DOHH2 (cell line): ENCODE results near the gene SRRM2.

ENCODE experiments used
- EZH2phosphoT487 ChIP-seq: fragments of 200-600 bp; sonication (generic); IDR thresholded peaks from 2 replicates; pipeline ENCODE4 v1.6.1; 2017; ENCODE audit warnings: borderline replicate concordance, mild to moderate bottlenecking, antibody characterized with exemption, low read length, moderate library complexity, mixed read lengths
- TF ChIP-seq, protein P1 (sequence below): fragments of 200-600 bp; sonication (generic); IDR thresholded peaks from one replicate; pipeline ENCODE4 v1.5.1; 2014; ENCODE audit warnings: antibody characterized with exemption, mild to moderate bottlenecking, low read depth, low read length; ENCODE audit not compliant: poor library complexity, severe bottlenecking

DNA sequence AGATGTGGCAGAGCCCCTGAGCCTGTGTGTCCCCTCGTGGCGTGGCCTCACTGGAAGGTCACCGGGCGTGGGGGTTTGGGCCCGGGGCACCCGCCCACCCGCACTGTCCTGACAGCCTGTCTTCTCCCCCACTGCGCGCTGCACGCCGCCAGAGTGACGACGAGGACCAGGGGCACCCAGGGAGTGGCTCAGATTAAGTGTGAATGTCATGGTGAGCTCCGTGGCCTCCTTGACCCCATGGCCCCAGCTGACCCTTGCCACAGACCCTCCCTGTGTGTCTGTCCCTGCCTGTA, 47.5 kb upstream of the SRRM2 start:
- TF ChIP-seq, protein P1, sequence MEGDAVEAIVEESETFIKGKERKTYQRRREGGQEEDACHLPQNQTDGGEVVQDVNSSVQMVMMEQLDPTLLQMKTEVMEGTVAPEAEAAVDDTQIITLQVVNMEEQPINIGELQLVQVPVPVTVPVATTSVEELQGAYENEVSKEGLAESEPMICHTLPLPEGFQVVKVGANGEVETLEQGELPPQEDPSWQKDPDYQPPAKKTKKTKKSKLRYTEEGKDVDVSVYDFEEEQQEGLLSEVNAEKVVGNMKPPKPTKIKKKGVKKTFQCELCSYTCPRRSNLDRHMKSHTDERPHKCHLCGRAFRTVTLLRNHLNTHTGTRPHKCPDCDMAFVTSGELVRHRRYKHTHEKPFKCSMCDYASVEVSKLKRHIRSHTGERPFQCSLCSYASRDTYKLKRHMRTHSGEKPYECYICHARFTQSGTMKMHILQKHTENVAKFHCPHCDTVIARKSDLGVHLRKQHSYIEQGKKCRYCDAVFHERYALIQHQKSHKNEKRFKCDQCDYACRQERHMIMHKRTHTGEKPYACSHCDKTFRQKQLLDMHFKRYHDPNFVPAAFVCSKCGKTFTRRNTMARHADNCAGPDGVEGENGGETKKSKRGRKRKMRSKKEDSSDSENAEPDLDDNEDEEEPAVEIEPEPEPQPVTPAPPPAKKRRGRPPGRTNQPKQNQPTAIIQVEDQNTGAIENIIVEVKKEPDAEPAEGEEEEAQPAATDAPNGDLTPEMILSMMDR, result no peak
- TF ChIP-seq EZH2phosphoT487, result no peak
